HG02798 (cell line): Measurements from ENCODE around the gene FBXL16.
A peak's percentile ranks its signal among the peaks of the same experiment; 100 is the strongest.
"Not testable (repeated sequence)": the region's sequence is repeated elsewhere in the genome, so short reads cannot be mapped to it uniquely, and the experiment has no call there.

Source experiments
- ATAC-seq: cut with Tn5 transposase; IDR thresholded peaks from one replicate; pipeline ENCODE4 v1.9.1; 2021; ENCODE audit warnings: mild to moderate bottlenecking; ENCODE audit not compliant: unreplicated experiment, poor library complexity

FBXL16 gene

DNA sequence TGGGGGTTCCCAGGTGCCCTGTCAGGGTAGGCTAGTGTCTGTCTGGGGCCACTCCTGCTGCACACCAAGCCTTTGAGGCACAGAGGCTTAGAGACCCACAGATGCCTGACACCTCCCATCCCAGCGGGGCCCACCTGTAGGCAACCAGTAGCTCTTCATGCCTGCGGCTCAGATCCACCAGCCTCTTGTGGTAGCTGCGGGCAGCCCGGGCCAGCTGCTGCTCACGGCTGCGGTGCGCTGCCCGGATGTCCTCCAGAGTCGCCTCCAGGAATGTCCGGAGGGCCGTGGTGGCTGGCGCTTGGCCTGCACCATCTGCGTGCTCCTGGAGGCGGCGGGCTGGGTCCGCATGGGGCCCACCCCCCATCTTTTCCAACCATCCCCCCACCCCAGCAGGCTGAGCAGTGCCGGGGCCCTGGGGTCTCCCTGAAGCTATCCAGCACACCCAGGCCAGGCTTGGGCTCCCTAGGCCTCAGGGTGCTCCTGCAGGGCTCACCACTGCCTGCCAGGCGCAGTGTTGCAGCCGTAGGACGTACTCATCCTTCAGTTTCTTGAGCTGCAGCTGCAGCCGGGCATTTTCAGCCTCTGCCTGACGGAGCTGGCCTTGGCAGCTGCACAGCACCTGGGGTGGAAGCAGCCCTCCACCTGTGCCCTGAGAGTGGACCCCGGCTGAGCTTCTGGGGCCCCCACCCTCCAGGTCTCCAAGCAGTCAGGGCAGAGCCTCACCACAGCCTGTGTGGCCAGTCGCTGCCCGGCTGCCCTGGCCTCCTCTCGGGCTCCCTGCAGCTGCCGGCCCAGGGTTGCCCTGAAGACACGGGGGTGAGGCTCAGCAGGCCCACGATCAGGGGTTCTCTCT, 18.8 kb upstream of the FBXL16 start:
- ATAC-seq: no peak

DNA sequence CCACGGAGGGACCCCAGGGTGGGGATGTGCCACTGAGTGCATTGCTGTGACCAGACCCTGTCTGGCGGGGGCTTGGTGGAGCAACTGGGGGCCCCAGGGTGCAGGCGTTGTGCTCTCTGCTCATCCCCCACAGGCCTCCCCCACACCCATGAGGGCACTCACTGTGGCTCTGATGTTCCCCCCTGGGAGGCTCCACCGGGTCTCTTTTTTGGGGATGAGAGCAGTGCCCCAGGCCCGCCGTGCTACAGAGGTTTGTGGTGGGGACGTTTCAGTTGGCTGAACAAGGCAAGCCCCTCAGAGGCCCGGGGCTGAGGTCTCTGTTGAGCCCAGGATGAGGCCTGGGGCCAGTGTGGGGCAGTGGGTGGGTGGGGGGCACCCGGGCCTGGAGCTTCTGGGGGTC, 18.1 kb upstream of the FBXL16 start:
- no peak for ATAC-seq

GRCh38 chr16:722835-723633, 17.4 kb upstream of the FBXL16 start:
- no peak for ATAC-seq

DNA sequence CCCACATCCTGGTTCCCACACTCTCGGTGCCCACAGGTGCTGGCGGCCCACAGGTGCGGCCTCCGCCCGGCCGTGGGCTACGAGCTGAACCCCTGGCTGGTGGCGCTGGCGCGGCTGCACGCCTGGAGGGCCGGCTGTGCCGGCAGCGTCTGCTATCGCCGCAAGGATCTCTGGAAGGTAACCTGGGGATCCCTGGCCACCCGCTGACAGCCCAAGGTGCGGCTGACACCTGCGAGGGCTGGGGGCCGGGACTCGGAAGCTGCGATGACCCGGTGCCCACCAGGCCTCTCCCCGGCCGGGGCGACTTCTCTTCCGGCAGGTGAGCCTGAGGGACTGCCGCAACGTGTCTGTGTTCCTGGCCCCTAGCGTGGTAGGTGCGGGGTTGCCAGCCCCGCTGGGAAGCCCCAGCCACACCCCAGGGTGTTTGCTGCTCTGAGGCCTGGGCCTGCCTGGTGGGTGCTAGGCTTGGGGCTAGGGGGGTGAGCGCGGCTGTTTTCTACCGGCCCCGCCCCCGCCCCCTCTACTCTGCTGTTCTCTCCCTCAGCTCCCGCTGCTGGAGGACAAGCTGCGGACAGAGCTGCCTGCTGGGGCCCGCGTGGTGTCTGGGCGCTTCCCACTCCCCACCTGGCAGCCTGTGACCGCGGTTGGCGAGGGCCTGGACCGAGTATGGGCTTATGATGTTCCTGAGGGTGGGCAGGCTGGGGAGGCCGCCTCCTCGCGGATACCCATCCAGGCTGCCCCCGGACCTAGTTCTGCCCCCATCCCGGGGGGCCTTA, 16.4 kb upstream of the FBXL16 start:
- ATAC-seq: no peak

DNA sequence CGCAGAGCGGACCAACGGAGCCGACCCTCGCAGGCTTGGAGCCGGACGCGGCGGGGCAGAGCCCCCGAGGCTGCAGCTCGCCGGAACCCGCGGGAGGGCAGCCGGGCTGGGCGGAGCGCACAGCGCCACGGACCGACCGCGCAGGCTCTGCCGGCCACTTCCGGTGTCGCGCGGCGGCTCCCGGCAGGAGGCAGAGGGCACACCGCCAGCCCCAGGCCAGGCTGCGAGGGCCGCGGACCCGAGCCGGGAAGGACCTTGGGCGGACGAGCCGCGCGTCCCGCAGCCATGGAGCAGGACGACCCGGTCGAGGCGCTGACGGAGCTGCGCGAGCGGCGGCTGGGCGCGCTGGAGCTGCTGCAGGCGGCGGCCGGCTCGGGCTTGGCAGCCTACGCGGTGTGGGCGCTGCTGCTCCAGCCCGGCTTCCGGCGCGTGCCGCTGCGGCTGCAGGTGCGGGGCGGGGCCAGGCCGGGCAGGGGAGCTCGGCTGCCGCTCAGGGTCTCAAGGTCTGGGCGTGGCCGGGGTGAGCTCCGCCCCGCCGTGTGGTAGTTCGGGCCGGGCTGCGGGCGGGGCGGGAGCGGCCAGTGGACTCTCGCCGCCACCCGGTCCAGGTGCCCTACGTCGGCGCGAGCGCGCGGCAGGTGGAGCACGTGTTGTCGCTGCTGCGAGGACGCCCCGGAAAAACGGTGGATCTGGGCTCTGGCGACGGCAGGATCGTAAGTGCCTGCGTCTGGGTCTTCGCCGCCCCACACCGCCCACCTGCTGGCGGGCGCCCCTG, 15.6 kb upstream of the FBXL16 start, which contains the start of gene ANTKMT:
TSS of gene ANTKMT (plus strand) at position 157 of the 775 bp plus-strand sequence. CDS start at position 286, 129 bp downstream.
- peak; percentile 76 for ATAC-seq

DNA sequence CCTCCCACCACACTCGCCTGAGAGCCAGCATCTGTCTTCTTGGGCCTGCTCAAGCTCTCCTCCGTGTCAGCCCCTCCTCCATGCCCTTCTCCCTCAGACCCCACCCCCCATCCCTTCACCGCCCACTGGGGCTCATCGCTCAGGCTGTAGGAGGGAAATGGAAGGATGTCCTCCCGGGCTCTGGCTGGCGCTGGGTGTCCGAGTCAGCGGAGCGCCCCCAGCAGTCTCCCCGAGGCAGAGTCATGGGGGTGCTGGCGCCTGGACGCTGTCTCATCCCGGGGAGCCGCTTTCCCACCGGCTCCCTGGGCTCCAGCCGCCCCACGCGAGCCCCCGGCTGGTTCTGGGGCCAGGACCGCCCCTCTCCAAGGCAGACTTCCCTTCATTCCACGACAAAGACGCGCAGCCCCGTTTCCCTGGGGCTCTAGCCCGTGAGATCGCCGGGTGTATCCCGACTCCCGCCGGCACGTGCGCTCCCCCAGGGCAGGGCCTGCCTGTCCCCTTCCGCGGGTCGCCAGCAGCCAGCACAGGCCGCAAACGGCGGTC, 14.9 kb upstream of the FBXL16 start:
- peak; percentile 13 for ATAC-seq

- no peak for ATAC-seq
Observed at GRCh38 chr16:719815-720446, 14.3 kb upstream of the FBXL16 start.

DNA sequence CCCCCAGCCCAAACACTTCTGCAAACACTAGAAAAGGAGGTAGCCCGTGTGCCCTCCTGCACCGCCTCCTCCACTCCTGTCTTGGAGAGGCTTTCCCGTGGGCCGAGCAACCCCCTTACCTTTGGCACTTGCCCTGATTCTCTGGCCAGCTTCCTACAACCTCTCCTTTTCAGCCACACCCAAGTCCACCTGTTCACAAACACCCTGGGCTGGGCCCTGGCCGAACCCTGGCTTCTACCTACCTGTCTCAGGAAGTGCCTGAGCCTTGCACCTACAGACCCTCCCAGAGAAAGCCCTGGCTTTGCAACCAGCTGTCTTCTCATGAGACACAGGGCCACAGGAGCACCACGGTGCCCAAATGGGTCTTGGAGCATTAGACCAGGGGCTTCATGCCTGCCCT, 13.3 kb upstream of the FBXL16 start:
- no peak for ATAC-seq

GRCh38 chr16:718389-718788, 12.8 kb upstream of the FBXL16 start:
- no peak for ATAC-seq

- no peak for ATAC-seq
Observed at GRCh38 chr16:717450-718245, 12.0 kb upstream of the FBXL16 start.

GRCh38 chr16:716768-717325, 11.2 kb upstream of the FBXL16 start:
- ATAC-seq: no peak

GRCh38 chr16:716200-716568, 10.6 kb upstream of the FBXL16 start:
- ATAC-seq: no peak

- ATAC-seq: peak; percentile 9
Observed at GRCh38 chr16:715477-716199, 10.0 kb upstream of the FBXL16 start.

DNA sequence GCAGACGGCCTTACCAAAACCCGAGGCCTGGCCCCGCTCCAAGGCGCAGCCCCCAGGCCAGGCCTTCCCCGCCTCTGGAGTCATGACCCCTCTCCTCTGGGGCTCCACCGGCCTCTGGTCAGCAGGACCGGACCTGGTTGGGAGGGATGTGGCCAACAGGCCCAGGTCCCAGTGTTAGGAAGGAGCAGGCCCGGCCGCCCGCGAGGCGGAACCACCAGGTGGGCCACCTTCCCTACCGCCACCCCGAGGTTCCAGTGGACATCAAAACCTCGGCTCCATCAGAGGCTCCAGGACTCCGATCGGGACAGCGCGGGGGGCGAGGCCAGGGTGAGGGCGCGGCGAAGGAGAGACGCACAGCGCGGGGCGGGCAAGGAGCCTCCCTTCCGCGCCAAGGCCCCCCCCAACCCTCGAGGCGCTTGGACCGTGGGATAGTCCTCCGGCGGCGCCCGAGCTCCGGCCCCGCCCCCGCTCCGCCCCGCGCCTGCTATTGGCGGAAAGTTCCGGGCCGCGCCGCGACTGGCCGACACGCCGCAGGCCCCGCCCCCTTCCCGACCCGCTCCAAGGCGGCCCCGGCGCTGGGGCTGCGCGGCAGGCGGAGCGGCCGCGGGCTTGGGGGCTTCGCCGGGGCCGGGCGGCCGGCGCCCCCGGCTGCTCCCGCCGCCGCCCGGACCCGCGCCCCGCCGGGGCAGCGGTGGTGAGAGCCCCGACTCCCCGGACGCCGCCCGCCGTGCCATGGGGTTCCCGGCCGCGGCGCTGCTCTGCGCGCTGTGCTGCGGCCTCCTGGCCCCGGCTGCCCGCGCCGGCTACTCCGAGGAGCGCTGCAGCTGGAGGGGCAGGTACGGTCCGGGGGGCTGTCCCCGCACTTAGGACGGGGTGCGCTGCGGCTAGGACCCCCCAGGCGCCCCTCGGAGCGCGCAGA, 9.2 kb upstream of the FBXL16 start, which contains the start of gene METRN:
TSS of gene METRN (plus strand) at position 561 of the 919 bp plus-strand sequence. CDS start at position 733, 172 bp downstream.
- ATAC-seq: peak; percentile 84

- ATAC-seq: no peak
Observed at GRCh38 chr16:714079-714478, 8.5 kb upstream of the FBXL16 start.

- not testable (repeated sequence) for ATAC-seq
Observed at GRCh38 chr16:712740-713250, 7.2 kb upstream of the FBXL16 start.
